Stomach (tissue), 19 donors: ENCODE data around the gene SIRT7. TPM values are rescaled to one million over a fixed set of nuclear protein-coding genes. Genes with fewer than 3 reads are reported as not detected.

Experiments used
- DNase-seq, 2 donors: peaks; one replicate each; pipeline versions ENCODE4 v3.0.0 to v3.0.0-alpha.2; 2013 to 2019
- H3K27ac ChIP-seq, 5 donors: fragments of 200-600 bp in 4 of 5; sonication (generic) in 4 of 5; one replicate each; pipeline ENCODE4 v1.5.1; 2013 to 2019; ENCODE audit warnings: mild to moderate bottlenecking in 1 of 5, moderate library complexity in 1 of 5
- H3K27me3 ChIP-seq, 3 donors: fragments of 200-600 bp; sonication (generic); one replicate each; pipeline ENCODE4 v1.5.1; 2017 to 2019; ENCODE audit warnings: mixed run types in 1 of 3
- H3K36me3 ChIP-seq, 4 donors: fragments of 200-600 bp; sonication (generic); 1 replicate in 3 of 4; 2 replicates in 1 of 4; pipeline ENCODE4 v1.5.1; 2016 to 2019
- H3K4me1 ChIP-seq, 4 donors: fragments of 200-600 bp; sonication (generic); one replicate each; pipeline ENCODE4 v1.5.1; 2016 to 2019
- H3K4me3 ChIP-seq, 4 donors: fragments of 200-600 bp; sonication (generic) in 3 of 4; one replicate each; pipeline ENCODE4 v1.5.1; 2016 to 2019; ENCODE audit warnings: mild to moderate bottlenecking in 1 of 4
- H3K9me3 ChIP-seq, 4 donors: fragments of 200-600 bp; sonication (generic); one replicate each; pipeline ENCODE4 v1.5.1; 2016 to 2019
- CTCF ChIP-seq, 7 experiments: fragments of 450-650 bp in 4 of 7; fragments of 200-600 bp in 3 of 7; sonication (generic) in 3 of 7; IDR thresholded peaks; one replicate each; pipeline ENCODE4 v1.5.1; 2016 to 2019; ENCODE audit warnings: antibody characterized with exemption in 7 of 7, control low read depth in 2 of 7, mild to moderate bottlenecking in 1 of 7
- EP300 ChIP-seq: sonication (generic); formaldehyde crosslinking; IDR thresholded peaks from one replicate; pipeline ENCODE4 v1.6.1; 2017; ENCODE audit warnings: antibody characterized with exemption
- POLR2A ChIP-seq, 4 donors: fragments of 450-650 bp; IDR thresholded peaks; one replicate each; pipeline ENCODE4 v1.6.1; 2016; ENCODE audit warnings: antibody characterized with exemption in 4 of 4, control low read depth in 2 of 4, mild to moderate bottlenecking in 1 of 4, moderate library complexity in 1 of 4
- POLR2AphosphoS5 ChIP-seq, 3 donors: sonication (generic); formaldehyde crosslinking; IDR thresholded peaks; one replicate each; pipeline ENCODE4 v1.6.1; 2016; ENCODE audit warnings: antibody characterized with exemption in 3 of 3
- WGBS, 5 donors: extraction: QIAGEN DNeasy Blood & Tissue Kit in 3 of 5; methylation state at CpG; one replicate each; pipeline versions ENCODE4 v1.1.5 to v1.1.7; 2013 to 2018; 5-methylcytosine and 5-hydroxymethylcytosine counted together
- intact Hi-C: fragments of 100-400 bp; cut with DNase I; formaldehyde crosslinking; loops from one replicate; pipeline ENCODE4 v1.15.1; 2023; ENCODE audit warnings: low total_unique reads
- long read RNA-seq, 10 donors: transcript quantifications; one replicate each; lab custom pipeline, GENCODE V29; 2026
- polyA plus RNA-seq, 3 donors: library from polyadenylated mRNA; stranded (reverse); fragments of 200-250 nt; gene quantifications; one replicate each; pipeline ENCODE4 v1.2.3, GENCODE V29; 2013
- total RNA-seq, 5 donors: library from RNA; depleted of rRNA; stranded (reverse); fragments of >200 nt; gene quantifications; one replicate each; pipeline versions ENCODE4 v1.1.0 to v1.2.3, GENCODE V29; 2014 to 2016
- donor health status: healthy with polysubstance abuse.
- donor health status: Bipolar disorder and iron deficiency.
- donor health status: healthy.

The SIRT7 gene
- total RNA-seq (100 to 1,000 TPM in 1 of 5 donors, 10 to 100 TPM in 4; 22.8 to 128 (median 56.0) TPM), polyA plus RNA-seq (10 to 100 TPM; 18.2 to 46.9 (median 44.1) TPM)
- long read RNA-seq, donor 1, partial matches to known transcripts = 0 of 1 reads
- long read RNA-seq, donor 1, other reads (novel, unspliced or antisense) = 0 of 1 reads
- long read RNA-seq, donor 2, transcript SIRT7-201 (10 exons, 1,743 nt) = major isoform, 5 of 11 reads
- long read RNA-seq, donor 2, partial matches to known transcripts = 5 of 11 reads
- long read RNA-seq, donor 2, other reads (novel, unspliced or antisense) = 0 of 11 reads
- long read RNA-seq, donor 3, partial matches to known transcripts = 0 of 4 reads
- long read RNA-seq, donor 3, other reads (novel, unspliced or antisense) = 0 of 4 reads
- long read RNA-seq, donor 4 = 0 reads
- long read RNA-seq, donor 5, partial matches to known transcripts = 0 of 1 reads
- long read RNA-seq, donor 5, other reads (novel, unspliced or antisense) = 0 of 1 reads
- long read RNA-seq, donor 6, partial matches to known transcripts = 0 of 5 reads
- long read RNA-seq, donor 6, other reads (novel, unspliced or antisense) = 0 of 5 reads
- long read RNA-seq, donor 7, partial matches to known transcripts = 0 of 2 reads
- long read RNA-seq, donor 7, other reads (novel, unspliced or antisense) = 0 of 2 reads
- long read RNA-seq, donor 8, partial matches to known transcripts = 0 of 1 reads
- long read RNA-seq, donor 8, other reads (novel, unspliced or antisense) = 0 of 1 reads
- long read RNA-seq, donor 9, partial matches to known transcripts = 0 of 1 reads
- long read RNA-seq, donor 9, other reads (novel, unspliced or antisense) = 0 of 1 reads
- long read RNA-seq, donor 10, partial matches to known transcripts = 0 of 1 reads
- long read RNA-seq, donor 10, other reads (novel, unspliced or antisense) = 0 of 1 reads

- intact Hi-C loops = no loop called here
- Histone ChIP-seq H3K4me1 (peaks cover 37 to 77% (median 65%) of the 10 kb centered on the region in 4 donors), H3K27ac (peak within 1 kb of the TSS; percentile 83 to 98 (median 88)), H3K9me3 (no peaks in the 10 kb centered on the region), H3K4me3 (peak within 1 kb of the TSS; percentile 79 to 90 (median 84)), H3K36me3 (peaks cover 51 to 71% (median 61%) of the 10 kb centered on the region in 4 donors), H3K27me3 (no peaks in the 10 kb centered on the region)
- peak; percentile 83 to 95 for DNase-seq
- TF ChIP-seq POLR2A (IDR thresholded peaks at IDR 0.05) (no peak), POLR2AphosphoS5 (IDR thresholded peaks at IDR 0.05) (peak in 2 of 3 donors; percentile 92 to 95)
- whole genome bisulfite sequencing, 5 donors = 0 to 1% (median 1%) methylated on average over 57 to 94 of the region's 94 CpGs
These were observed at the start of gene SIRT7 for GRCh38 chr17:81917565-81918332. SIRT7 (minus strand) TSS chr17:81918176; CDS start chr17:81918131, 45 bp downstream.

- no peak for DNase-seq
- Histone ChIP-seq H3K4me1 (peaks cover 8 to 26% (median 24%) of the 10 kb centered on the region in 4 donors), H3K27ac (peak overlapping the region in 3 of 5 donors; percentile 23 to 45 (median 37)), H3K27me3 (peaks cover 3 to 67% (median 15%) of the 10 kb centered on the region in 3 donors), H3K36me3 (no peaks in the 10 kb centered on the region), H3K9me3 (no peaks in the 10 kb centered on the region), H3K4me3 (peak overlapping the region in 1 of 4 donors; percentile 25)
- intact Hi-C loops = no loop called here
- TF ChIP-seq EP300 (no peak), CTCF (IDR thresholded peaks at IDR 0.05) (no peak), POLR2A (IDR thresholded peaks at IDR 0.05) (no peak), POLR2AphosphoS5 (IDR thresholded peaks at IDR 0.05) (no peak)
- WGBS, 5 donors = 32 to 77% (median 43%) methylated on average over 4 to 5 of the region's 5 CpGs
These were observed 49.2 kb upstream of the SIRT7 start for GRCh38 chr17:81967244-81967532.

DNA sequence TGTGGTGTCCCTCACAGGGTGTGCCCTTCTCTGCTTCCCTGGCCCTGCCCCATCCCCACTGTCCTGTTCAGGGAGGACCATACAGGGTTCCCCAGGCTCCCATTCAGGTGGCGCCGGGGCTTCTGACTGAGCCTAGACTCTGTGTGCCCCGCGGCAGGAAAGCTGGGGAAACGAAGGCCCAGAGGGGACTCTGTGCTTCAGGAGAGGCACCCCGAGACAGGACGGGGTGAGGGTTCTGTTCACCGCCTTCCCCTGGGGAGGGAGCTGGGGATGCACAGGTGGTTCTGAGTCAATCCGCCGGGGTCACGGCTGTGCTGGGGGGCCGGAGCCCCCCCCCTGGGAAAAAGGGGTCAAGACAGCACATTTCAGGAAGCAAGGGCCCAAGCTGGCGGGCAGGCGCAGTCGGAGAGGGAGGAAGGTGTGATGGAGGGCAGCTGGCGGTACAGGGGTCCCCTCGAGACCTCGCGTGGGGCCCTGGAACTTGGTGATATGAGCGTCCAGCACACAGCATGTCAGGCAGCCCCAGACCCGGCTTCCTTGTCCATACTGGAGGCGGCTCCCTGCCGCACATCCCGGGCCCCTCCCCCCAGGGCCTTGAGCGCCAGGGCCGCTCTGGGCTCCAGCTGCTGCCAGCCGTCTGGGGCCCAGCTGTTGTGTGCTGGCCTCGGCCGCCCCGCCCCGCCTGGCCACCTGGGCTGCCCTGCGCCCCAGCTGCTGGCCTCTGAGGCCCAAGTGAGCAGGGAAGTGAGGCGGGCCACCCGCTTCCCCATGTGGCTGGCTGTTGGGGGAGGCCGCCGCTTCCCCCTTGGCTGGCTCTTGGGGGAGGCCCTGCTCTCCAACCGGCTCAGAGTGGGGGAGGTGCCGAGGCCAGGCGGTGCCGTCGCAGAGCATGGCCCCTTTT lies 48.6 kb upstream of the SIRT7 start:
- intact Hi-C loops = no loop called here
- H3K36me3 ChIP-seq = no peaks in the 10 kb centered on the region
- H3K9me3 ChIP-seq = no peaks in the 10 kb centered on the region
- peaks cover 8 to 73% (median 21%) of the 10 kb centered on the region in 3 donors for H3K27me3 ChIP-seq
- peaks cover 10 to 30% (median 27%) of the 10 kb centered on the region in 4 donors for H3K4me1 ChIP-seq
- DNase-seq = peak; percentile 59 to 89
- WGBS, 5 donors = 47 to 63% (median 56%) methylated on average over 22 to 41 of the region's 41 CpGs
- H3K27ac ChIP-seq = peak overlapping the region in 3 of 5 donors; percentile 23 to 45 (median 37)
- TF ChIP-seq POLR2AphosphoS5 (IDR thresholded peaks at IDR 0.05) (peak; percentile 8 to 45 (median 36)), CTCF (IDR thresholded peaks at IDR 0.05) (no peak), POLR2A (IDR thresholded peaks at IDR 0.05) (no peak), EP300 (no peak)
- no peak overlapping the region for H3K4me3 ChIP-seq
